PC-3 (cell line): ENCODE measurements around the gene SLC23A2.

ENCODE experiments used
- EZH2 ChIP-seq: fragments of 300-600 bp; sonication (generic); IDR thresholded peaks from one replicate; pipeline ENCODE4 v1.6.1; 2017; ENCODE audit warnings: antibody characterized with exemption, mild to moderate bottlenecking, low read length; ENCODE audit not compliant: unreplicated experiment
- EZH2phosphoT487 ChIP-seq: fragments of 300-600 bp; sonication (generic); IDR thresholded peaks from 2 replicates; pipeline ENCODE4 v1.6.1; 2018; ENCODE audit warnings: mild to moderate bottlenecking, antibody characterized with exemption, low read length, borderline replicate concordance
- TF ChIP-seq, protein P1 (sequence below): fragments of 300-600 bp; sonication (generic); conservative IDR thresholded peaks from 2 replicates; pipeline ENCODE4 v1.5.1; 2017; ENCODE audit warnings: antibody characterized with exemption, low read depth, mild to moderate bottlenecking, low read length

DNA sequence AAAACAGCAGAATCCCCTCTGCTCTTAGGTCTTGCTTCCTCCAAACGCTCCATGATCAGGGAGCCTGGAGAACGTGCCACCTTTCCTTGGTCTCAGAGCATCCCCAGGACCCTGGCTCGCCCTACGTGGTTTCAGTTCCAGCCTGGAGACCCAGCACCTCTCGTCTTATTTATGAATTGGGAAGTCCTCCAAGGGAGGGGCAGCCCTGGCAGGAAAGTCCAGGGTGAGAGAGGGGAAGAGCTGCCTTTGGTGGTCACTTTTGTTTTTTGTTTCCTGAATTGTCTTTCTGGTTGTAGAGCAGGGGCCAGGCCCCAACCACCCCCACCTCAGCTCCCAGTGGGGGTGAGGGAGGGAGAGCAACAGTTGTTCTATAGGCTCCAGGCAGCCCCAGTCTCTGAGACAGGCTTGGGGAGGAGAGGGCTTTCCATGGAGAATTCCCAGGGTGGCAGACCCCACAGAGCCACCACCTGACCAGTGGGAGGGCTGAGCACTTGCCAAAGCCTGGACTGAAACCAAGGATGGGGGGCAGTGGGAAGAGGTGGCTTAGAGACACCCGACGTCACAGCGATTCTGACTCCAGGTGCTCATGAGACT is 190.8 kb downstream of the SLC23A2 start:
- TF ChIP-seq, protein P1, sequence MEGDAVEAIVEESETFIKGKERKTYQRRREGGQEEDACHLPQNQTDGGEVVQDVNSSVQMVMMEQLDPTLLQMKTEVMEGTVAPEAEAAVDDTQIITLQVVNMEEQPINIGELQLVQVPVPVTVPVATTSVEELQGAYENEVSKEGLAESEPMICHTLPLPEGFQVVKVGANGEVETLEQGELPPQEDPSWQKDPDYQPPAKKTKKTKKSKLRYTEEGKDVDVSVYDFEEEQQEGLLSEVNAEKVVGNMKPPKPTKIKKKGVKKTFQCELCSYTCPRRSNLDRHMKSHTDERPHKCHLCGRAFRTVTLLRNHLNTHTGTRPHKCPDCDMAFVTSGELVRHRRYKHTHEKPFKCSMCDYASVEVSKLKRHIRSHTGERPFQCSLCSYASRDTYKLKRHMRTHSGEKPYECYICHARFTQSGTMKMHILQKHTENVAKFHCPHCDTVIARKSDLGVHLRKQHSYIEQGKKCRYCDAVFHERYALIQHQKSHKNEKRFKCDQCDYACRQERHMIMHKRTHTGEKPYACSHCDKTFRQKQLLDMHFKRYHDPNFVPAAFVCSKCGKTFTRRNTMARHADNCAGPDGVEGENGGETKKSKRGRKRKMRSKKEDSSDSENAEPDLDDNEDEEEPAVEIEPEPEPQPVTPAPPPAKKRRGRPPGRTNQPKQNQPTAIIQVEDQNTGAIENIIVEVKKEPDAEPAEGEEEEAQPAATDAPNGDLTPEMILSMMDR, result no peak
- TF ChIP-seq EZH2phosphoT487, result no peak
- no peak for TF ChIP-seq EZH2
